ENCODE data around the gene GALNT7. TPM values are rescaled to one million over a fixed set of nuclear protein-coding genes. Genes with fewer than 3 reads are reported as not detected.

GALNT7 gene
- polyA plus RNA-seq, 1 donor from 2014 or later: 15.0 TPM

DNA sequence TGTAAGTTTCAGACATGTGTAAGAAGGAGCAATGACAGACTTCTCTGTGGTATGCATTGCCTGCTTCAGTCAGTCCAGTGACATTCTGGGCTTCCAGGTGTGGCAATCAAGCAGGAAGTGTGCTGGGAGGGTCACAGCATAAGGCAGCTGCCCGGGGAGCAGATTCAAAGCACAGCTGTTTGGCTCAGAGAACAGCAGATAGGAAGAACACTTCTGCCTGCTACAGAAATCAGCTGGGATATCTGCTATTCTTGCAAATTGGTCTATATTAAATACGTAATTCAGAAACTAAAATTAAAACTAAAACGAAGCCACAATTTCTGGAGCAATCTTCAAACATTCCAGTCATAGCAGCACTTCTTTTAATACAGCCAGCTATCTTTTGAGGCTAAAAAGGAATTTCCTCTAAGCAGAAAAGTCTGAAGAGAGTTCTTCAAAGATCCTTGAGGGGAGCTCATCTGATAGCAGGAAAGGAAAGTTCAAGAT is 47.5 kb upstream of the GALNT7 start:
- H3K36me3 ChIP-seq (ENCODE audit: insufficient read depth, low read length): no peaks in the 10 kb centered on the region
- H3K4me3 ChIP-seq (ENCODE audit: low read length): no peak overlapping the region
- H3K27me3 ChIP-seq (ENCODE audit: insufficient read depth, low read depth, low read length): no peaks in the 10 kb centered on the region
- H3K4me2 ChIP-seq (ENCODE audit: low read length): no peak overlapping the region
- H3F3A ChIP-seq (ENCODE audit: insufficient read depth, low read length, poor library complexity, severe bottlenecking): no peaks in the 10 kb centered on the region
- no peaks in the 10 kb centered on the region for H3K79me2 ChIP-seq (replicated peaks; ENCODE audit: insufficient read depth, low read length)
- H3K9me2 ChIP-seq (ENCODE audit: insufficient read depth, low read length): no peaks in the 10 kb centered on the region
- no peak overlapping the region for H3K9ac ChIP-seq (ENCODE audit: low read length)
- H3K27ac ChIP-seq (ENCODE audit: low read length): no peak overlapping the region
- no peaks in the 10 kb centered on the region for H4K20me1 ChIP-seq (ENCODE audit: insufficient read depth)
- no peaks in the 10 kb centered on the region for H3K9me3 ChIP-seq (ENCODE audit: low read length)
- no peak overlapping the region for H2AFZ ChIP-seq (ENCODE audit: low read depth, low read length)
- TF ChIP-seq SMC3 (conservative IDR thresholded peaks at IDR 0.05; ENCODE audit: poor library complexity) (no peak), MXI1 (conservative IDR thresholded peaks at IDR 0.05; ENCODE audit: poor library complexity, severe bottlenecking) (no peak), RAD21 (conservative IDR thresholded peaks at IDR 0.05) (no peak), TAF1 (IDR thresholded peaks at IDR 0.05; ENCODE audit: low read depth) (no peak), EP300 (conservative IDR thresholded peaks at IDR 0.05; ENCODE audit: poor library complexity, severe bottlenecking) (no peak), EZH2 (IDR thresholded peaks at IDR 0.05; ENCODE audit: borderline replicate concordance, insufficient read depth, low read length, poor library complexity, severe bottlenecking) (no peak), POLR2AphosphoS5 (IDR thresholded peaks at IDR 0.05) (no peak)
- TF ChIP-seq, protein P1, sequence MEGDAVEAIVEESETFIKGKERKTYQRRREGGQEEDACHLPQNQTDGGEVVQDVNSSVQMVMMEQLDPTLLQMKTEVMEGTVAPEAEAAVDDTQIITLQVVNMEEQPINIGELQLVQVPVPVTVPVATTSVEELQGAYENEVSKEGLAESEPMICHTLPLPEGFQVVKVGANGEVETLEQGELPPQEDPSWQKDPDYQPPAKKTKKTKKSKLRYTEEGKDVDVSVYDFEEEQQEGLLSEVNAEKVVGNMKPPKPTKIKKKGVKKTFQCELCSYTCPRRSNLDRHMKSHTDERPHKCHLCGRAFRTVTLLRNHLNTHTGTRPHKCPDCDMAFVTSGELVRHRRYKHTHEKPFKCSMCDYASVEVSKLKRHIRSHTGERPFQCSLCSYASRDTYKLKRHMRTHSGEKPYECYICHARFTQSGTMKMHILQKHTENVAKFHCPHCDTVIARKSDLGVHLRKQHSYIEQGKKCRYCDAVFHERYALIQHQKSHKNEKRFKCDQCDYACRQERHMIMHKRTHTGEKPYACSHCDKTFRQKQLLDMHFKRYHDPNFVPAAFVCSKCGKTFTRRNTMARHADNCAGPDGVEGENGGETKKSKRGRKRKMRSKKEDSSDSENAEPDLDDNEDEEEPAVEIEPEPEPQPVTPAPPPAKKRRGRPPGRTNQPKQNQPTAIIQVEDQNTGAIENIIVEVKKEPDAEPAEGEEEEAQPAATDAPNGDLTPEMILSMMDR (IDR thresholded peaks at IDR 0.05; ENCODE audit: poor library complexity, severe bottlenecking): no peak
- TF ChIP-seq, protein P2, sequence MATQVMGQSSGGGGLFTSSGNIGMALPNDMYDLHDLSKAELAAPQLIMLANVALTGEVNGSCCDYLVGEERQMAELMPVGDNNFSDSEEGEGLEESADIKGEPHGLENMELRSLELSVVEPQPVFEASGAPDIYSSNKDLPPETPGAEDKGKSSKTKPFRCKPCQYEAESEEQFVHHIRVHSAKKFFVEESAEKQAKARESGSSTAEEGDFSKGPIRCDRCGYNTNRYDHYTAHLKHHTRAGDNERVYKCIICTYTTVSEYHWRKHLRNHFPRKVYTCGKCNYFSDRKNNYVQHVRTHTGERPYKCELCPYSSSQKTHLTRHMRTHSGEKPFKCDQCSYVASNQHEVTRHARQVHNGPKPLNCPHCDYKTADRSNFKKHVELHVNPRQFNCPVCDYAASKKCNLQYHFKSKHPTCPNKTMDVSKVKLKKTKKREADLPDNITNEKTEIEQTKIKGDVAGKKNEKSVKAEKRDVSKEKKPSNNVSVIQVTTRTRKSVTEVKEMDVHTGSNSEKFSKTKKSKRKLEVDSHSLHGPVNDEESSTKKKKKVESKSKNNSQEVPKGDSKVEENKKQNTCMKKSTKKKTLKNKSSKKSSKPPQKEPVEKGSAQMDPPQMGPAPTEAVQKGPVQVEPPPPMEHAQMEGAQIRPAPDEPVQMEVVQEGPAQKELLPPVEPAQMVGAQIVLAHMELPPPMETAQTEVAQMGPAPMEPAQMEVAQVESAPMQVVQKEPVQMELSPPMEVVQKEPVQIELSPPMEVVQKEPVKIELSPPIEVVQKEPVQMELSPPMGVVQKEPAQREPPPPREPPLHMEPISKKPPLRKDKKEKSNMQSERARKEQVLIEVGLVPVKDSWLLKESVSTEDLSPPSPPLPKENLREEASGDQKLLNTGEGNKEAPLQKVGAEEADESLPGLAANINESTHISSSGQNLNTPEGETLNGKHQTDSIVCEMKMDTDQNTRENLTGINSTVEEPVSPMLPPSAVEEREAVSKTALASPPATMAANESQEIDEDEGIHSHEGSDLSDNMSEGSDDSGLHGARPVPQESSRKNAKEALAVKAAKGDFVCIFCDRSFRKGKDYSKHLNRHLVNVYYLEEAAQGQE (IDR thresholded peaks at IDR 0.05; ENCODE audit: borderline replicate concordance): no peak

DNA sequence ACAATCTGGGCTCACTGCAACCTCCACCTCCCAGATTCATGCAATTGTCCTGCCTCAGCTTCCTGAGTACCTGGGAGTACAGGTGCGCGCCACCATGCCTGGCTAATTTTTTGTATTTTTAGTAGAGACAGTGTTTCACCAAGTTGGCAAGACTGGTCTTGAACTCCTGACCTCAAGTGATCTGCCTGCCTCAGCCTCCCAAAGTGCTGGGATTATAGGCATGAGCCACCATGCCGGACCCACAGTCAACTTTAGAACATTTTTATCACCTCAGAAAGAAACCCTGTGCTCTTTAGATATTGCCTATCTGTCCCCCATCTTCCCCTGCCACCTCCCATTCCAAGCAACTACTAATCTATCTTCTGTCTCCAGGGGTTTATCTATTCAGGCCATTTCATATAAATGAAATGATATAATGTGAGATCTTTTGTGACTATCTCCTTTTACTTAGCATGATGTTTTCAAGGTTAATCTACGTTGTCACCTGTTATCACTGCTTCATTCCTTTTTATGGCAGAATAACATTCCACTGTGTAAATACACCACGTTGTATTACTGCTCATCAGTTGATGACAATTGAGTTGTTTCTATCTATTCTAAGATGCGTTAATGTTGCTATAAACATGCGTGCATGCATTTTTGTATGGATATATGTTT is 44.3 kb upstream of the GALNT7 start:
- Histone ChIP-seq H3K79me2 (replicated peaks; ENCODE audit: insufficient read depth, low read length) (no peaks in the 10 kb centered on the region), H3K4me2 (ENCODE audit: low read length) (no peak overlapping the region), H3K9ac (ENCODE audit: low read length) (no peak overlapping the region), H3K27ac (ENCODE audit: low read length) (no peak overlapping the region), H4K20me1 (ENCODE audit: insufficient read depth) (no peaks in the 10 kb centered on the region), H3K36me3 (ENCODE audit: insufficient read depth, low read length) (no peaks in the 10 kb centered on the region), H3K9me3 (ENCODE audit: low read length) (no peaks in the 10 kb centered on the region), H3F3A (ENCODE audit: insufficient read depth, low read length, poor library complexity, severe bottlenecking) (no peaks in the 10 kb centered on the region), H3K27me3 (ENCODE audit: insufficient read depth, low read depth, low read length) (no peaks in the 10 kb centered on the region), H2AFZ (ENCODE audit: low read depth, low read length) (no peak overlapping the region), H3K4me3 (ENCODE audit: low read length) (no peak overlapping the region), H3K9me2 (ENCODE audit: insufficient read depth, low read length) (no peaks in the 10 kb centered on the region)
- TF ChIP-seq TAF1 (IDR thresholded peaks at IDR 0.05; ENCODE audit: low read depth): no peak
- no peak for TF ChIP-seq MXI1 (conservative IDR thresholded peaks at IDR 0.05; ENCODE audit: poor library complexity, severe bottlenecking)
- TF ChIP-seq, protein P2 (IDR thresholded peaks at IDR 0.05; ENCODE audit: borderline replicate concordance): no peak
- no peak for TF ChIP-seq SMC3 (conservative IDR thresholded peaks at IDR 0.05; ENCODE audit: poor library complexity)
- TF ChIP-seq RAD21 (conservative IDR thresholded peaks at IDR 0.05): no peak
- no peak for TF ChIP-seq EZH2 (IDR thresholded peaks at IDR 0.05; ENCODE audit: borderline replicate concordance, insufficient read depth, low read length, poor library complexity, severe bottlenecking)
- no peak for TF ChIP-seq EP300 (conservative IDR thresholded peaks at IDR 0.05; ENCODE audit: poor library complexity, severe bottlenecking)
- TF ChIP-seq, protein P1 (IDR thresholded peaks at IDR 0.05; ENCODE audit: poor library complexity, severe bottlenecking): no peak
- TF ChIP-seq POLR2AphosphoS5 (IDR thresholded peaks at IDR 0.05): no peak

Data from neural cell (in vitro differentiated cells).